Measurements from ENCODE around the gene FSTL4. TPM values are rescaled to one million over a fixed set of nuclear protein-coding genes. Genes with fewer than 3 reads are reported as not detected.

The FSTL4 gene
- polyA plus RNA-seq, 1 of the 3 experiments (the other 2 are of a cell fraction), result not detected

DNA sequence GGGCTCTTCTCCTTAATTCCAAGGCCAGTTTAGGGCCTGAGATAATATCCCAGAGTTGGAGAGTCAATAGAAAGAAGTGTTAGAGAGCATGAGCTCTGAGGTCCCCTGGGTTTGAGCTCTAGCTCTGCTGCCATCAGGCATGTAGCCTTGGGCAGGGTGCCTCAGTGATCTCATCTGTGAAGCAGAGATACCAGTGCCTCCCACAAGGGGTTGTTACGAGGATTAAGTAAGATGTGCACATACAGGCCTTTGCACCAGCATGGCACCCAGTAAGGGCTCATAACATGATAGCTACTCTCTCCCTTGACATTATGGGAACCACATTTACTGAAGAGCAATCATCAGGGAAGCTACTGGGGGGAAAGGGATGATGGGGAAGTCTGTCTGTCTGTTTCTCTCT, 294.8 kb downstream of the FSTL4 start (continued):
- TF ChIP-seq FOSL2 (IDR thresholded peaks at IDR 0.05; ENCODE audit: borderline replicate concordance, low read depth) (no peak), CTCF (IDR thresholded peaks at IDR 0.05) (no peak), RAD21 (IDR thresholded peaks at IDR 0.05; ENCODE audit: low read length) (no peak), FOXJ3 (CRISPR knock-in tag; IDR thresholded peaks at IDR 0.05) (no peak), JUND (IDR thresholded peaks at IDR 0.05) (no peak)

DNA sequence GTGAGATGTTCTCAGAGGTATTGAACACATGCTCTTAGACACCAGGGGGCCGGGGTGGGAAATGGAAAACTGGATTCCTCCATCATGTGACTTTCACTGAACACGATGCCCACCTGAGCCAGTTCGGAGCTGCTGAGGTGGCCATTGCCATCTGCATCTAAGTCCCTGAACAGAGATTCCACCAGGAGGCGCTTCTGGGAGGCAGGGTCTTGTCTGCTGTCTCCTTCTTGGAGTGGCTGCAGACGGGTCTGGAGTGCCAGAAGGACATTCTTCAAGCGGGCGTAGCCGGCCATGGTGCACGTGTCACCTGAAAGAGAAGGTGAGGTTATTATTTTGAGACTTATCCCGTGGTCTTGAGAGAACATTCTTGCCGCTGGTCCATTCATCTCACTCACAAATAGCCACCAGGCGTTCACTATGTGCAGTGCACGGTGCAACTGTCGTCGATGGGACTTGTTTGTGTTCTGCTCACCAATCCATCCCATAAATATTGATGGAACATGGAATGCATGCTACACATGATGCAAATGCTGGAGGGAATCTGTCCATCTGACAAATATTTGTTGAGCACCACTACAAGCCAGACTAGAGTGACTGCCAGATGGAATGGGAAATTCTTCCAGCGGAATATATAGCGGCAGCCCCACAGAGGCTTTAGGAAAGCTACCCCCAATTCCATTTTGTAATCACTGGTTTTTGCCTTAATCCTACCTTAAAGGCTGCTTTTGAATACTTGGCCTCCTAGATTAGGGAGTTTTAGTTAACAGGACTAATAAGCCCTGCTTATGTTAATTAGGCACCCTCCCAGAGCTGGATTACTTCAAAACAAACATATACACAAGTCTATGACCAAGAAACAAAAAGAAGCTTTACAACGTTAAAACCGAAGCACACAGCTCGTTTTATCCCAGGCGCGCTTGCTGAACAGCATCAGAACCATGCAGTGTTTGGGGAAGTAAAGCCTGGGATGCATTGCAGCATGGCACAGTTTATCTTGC, 295.7 kb downstream of the FSTL4 start:
- ChIA-PET POLR2A (no interaction called here), CTCF (interaction anchor here (0.8 to 1.5 kb wide), 5 partner anchors 18 to 213 kb away, joined by 3 read pairs; no protein-coding TSS in a partner anchor)
- H3K36me3 ChIP-seq (replicated peaks in 1 of 2; ENCODE audit: control insufficient read depth in 1 of 2, insufficient read depth in 2 of 2, low read length in 1 of 2), result no peaks in the 10 kb centered on the region
- no peaks in the 10 kb centered on the region for H3K79me2 ChIP-seq (ENCODE audit: insufficient read depth)
- WGBS (ENCODE audit: low lambda C conversion rate), result 68% methylated on average over 21 of the region's 22 CpGs
- DNase-seq, result no peak
- no peak overlapping the region for H3K4me3 ChIP-seq (ENCODE audit: low read depth in 2 of 2, low read length in 1 of 2)
- no peaks in the 10 kb centered on the region for H3F3A ChIP-seq (replicated peaks; ENCODE audit: insufficient read depth)
- no peaks in the 10 kb centered on the region; the same call in 1 of the 2 replicates for H3K27me3 ChIP-seq (ENCODE audit: insufficient read depth)
- H3K9ac ChIP-seq, result no peak overlapping the region
- TF ChIP-seq ELF1 (IDR thresholded peaks at IDR 0.05) (no peak), CTCF (IDR thresholded peaks at IDR 0.05) (peak; percentile 37; the same call in 1 of the 2 replicates)
- no peaks in the 10 kb centered on the region for H3K9me2 ChIP-seq
- peaks cover 0 to 6% of the 10 kb centered on the region in 2 experiments; a peak in 1 of 4 replicates for H3K4me1 ChIP-seq (ENCODE audit: control insufficient read depth in 1 of 2, insufficient read depth in 2 of 2, low read depth in 1 of 2, low read length in 1 of 2)
- no peaks in the 10 kb centered on the region for H3K9me3 ChIP-seq
- H4K20me1 ChIP-seq (ENCODE audit: insufficient read depth), result no peaks in the 10 kb centered on the region
- no peak overlapping the region for H3K27ac ChIP-seq (ENCODE audit: low read depth in 2 of 2, low read length in 1 of 2)
- no peak overlapping the region for H2AFZ ChIP-seq (ENCODE audit: low read depth)
- H3K4me2 ChIP-seq, result no peak overlapping the region

DNA sequence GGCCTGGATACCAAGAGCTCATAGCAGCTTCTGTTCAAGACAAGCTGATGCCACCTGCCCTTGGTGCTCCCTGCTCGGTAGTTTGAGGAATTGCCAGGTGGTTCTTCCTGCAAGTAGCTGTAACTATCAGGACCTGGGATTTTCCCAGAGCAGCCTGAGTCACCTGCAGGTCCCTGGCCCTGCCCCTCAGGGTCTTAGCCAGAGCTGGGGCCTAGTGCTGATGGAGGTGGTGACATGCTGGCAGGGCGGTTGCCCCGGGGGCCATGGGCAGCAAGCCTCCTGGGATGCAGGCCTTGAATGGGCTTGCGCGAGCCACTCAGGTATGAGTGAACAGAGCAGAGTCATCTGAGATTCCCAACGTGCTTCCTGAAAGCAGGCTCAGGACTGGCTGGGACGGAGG, 298.3 kb downstream of the FSTL4 start:
- ChIA-PET CTCF (no interaction called here), POLR2A (no interaction called here)
- Histone ChIP-seq H3K27me3 (ENCODE audit: insufficient read depth) (peaks cover 7% of the 10 kb centered on the region; the same call in 1 of the 2 replicates), H3K9me2 (no peaks in the 10 kb centered on the region), H3K9ac (no peak overlapping the region), H3K9me3 (no peaks in the 10 kb centered on the region), H3K4me3 (ENCODE audit: low read depth in 2 of 2, low read length in 1 of 2) (no peak overlapping the region), H4K20me1 (ENCODE audit: insufficient read depth) (no peaks in the 10 kb centered on the region), H2AFZ (ENCODE audit: low read depth) (no peak overlapping the region), H3K79me2 (ENCODE audit: insufficient read depth) (no peaks in the 10 kb centered on the region), H3K4me2 (no peak overlapping the region), H3F3A (replicated peaks; ENCODE audit: insufficient read depth) (no peaks in the 10 kb centered on the region), H3K4me1 (ENCODE audit: control insufficient read depth in 1 of 2, insufficient read depth in 2 of 2, low read depth in 1 of 2, low read length in 1 of 2) (peaks cover 0 to 6% of the 10 kb centered on the region in 2 experiments; a peak in 1 of 4 replicates), H3K27ac (ENCODE audit: low read depth in 2 of 2, low read length in 1 of 2) (no peak overlapping the region), H3K36me3 (replicated peaks in 1 of 2; ENCODE audit: control insufficient read depth in 1 of 2, insufficient read depth in 2 of 2, low read length in 1 of 2) (no peaks in the 10 kb centered on the region)
- WGBS (ENCODE audit: low lambda C conversion rate), result 38% methylated on average over 2 of the region's 7 CpGs
- DNase-seq, result no peak
- TF ChIP-seq GATA2 (CRISPR knock-in tag; IDR thresholded peaks at IDR 0.05) (no peak), SMC3 (IDR thresholded peaks at IDR 0.05; ENCODE audit: low read depth, low read length) (no peak), MAX (IDR thresholded peaks at IDR 0.05; ENCODE audit: low read depth) (no peak), POLR2AphosphoS5 (IDR thresholded peaks at IDR 0.05; ENCODE audit: low read depth, low read length) (no peak), YY1 (IDR thresholded peaks at IDR 0.05; ENCODE audit: low read depth) (no peak), CHD2 (IDR thresholded peaks at IDR 0.05; ENCODE audit: low read length, partially characterized antibody) (no peak), SIN3A (IDR thresholded peaks at IDR 0.05; ENCODE audit: borderline replicate concordance, low read depth, low read length) (no peak), NRF1 (IDR thresholded peaks at IDR 0.05; ENCODE audit: low read depth, low read length) (no peak), ZBTB33 (IDR thresholded peaks at IDR 0.05; ENCODE audit: borderline replicate concordance, low read depth) (no peak)
- TF ChIP-seq, protein P1, sequence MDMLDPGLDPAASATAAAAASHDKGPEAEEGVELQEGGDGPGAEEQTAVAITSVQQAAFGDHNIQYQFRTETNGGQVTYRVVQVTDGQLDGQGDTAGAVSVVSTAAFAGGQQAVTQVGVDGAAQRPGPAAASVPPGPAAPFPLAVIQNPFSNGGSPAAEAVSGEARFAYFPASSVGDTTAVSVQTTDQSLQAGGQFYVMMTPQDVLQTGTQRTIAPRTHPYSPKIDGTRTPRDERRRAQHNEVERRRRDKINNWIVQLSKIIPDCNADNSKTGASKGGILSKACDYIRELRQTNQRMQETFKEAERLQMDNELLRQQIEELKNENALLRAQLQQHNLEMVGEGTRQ (IDR thresholded peaks at IDR 0.05; ENCODE audit: borderline replicate concordance, low read depth, low read length), result no peak

Data from SK-N-SH (cell line).